Left colon (tissue), 2 donors: ENCODE data around the gene ATF1. TPM values are rescaled to one million over a fixed set of nuclear protein-coding genes. Genes with fewer than 3 reads are reported as not detected.
A peak's percentile ranks its signal among the peaks of the same experiment; 100 is the strongest.

Experiments used
- ATAC-seq: fragments of 200-7000 bp; cut with Tn5 transposase; one replicate; pipeline ENCODE4 v1.9.1; 2020; ENCODE audit warnings: mild to moderate bottlenecking, moderate library complexity
- DNase-seq, 2 donors: peaks; one replicate each; pipeline ENCODE4 v3.0.0-alpha.2; 2020
- intact Hi-C, 2 donors: fragments of 100-400 bp; cut with DNase I in 1 of 2; cut with micrococcal nuclease in 1 of 2; formaldehyde crosslinking; loops; one replicate each; pipeline versions ENCODE4 v1.11.2 to v1.14.0; 2022; cut with DNase I, micrococcal nuclease
- total RNA-seq, 2 donors: library from RNA; stranded (reverse); fragmentation: NEBNext Ultra II Directional; extraction: Animal tissue kit (Norgen Biotek cat#: 25700); gene quantifications; one replicate each; pipeline ENCODE4 v1.2.1, GENCODE V29; 2021
- donor health status: DM: no; HTN: no; CAD: no.
- donor health status: DM: yes; HTN: yes; CAD: no.

The ATF1 gene
- total RNA-seq, 2 donors from 2014 or later = 35.8 to 36.4 TPM

DNA sequence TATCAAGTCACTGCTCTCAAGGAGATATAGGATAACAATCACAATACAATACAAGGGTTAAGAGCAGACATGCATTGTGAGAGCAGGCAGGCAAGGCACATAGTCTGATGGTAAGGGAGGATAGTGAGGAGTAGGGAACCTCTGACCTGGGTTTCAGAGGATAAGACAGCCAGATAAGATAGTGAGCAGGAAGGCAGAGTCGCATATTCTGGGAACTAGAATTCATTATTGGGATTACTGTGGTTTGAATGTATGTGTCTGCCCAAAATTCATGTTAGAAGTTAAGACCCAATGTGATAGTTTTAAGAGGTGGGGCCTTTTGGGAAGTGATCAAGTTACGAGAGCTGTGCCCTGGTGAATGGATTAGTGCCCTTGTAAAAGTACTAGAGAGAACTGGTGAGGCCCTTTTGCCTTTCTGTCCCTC, 14.4 kb upstream of the ATF1 start:
- ATAC-seq = no peak
- intact Hi-C loops = no loop called here
- DNase-seq = no peak

DNA sequence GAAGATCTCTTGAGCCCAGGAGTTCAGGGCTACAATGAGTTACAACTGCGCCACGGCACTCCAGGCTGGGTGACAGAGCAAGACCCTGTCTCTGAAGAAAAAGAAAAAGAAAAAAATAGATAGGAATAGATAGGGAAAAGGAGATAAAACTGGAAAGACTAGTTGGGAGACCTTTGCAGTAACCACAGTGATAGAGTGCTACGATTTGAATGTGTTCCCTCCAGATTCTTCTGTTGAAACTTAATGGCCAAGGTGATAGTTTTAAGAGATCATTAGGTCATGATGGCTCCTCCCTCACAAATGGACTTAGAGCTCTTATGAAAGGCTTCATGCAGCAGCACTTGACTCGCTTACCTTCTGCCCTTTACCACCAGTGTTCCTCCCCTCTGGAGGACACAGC, 13.5 kb upstream of the ATF1 start:
- ATAC-seq (peak; percentile 38), DNase-seq (no peak)
- intact Hi-C loops = no loop called here

DNA sequence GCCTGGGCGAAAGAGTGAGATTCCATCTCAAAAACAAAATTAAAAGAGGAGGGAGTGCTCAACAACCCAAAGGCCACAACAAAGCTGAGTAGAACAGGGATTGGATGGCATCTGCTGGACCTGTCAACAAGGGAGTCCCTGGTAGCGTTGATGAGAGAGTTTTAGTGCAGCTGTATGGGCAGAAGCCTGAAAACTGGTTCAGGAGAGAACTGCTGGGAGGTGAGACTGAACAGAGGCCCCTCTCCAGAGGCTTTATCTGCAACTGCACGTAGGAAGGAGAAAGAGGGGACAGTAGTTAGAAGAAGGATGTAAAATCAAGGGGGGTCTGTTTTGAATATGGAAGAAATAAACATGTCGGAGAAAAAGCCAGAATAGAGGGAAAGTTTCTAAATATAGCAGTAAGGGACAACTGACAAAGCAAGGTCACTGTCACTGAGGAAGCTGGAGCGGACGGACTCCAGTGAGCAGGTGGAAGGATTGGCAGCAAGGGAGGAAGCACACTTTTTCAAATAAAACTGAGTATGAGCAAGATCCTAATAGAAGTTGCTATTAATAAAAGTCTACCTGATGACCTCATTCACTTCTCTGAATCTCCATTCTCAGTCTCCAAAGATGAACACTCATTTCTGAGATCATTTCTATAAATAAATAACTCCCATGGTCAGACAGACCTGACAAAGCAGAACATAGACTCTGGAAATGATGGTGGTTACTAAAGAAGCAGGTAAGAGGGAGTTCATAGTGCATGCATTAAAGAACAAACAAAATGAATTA, 11.8 kb upstream of the ATF1 start:
- intact Hi-C loops = no loop called here
- peak; percentile 10 for ATAC-seq
- no peak for DNase-seq

DNA sequence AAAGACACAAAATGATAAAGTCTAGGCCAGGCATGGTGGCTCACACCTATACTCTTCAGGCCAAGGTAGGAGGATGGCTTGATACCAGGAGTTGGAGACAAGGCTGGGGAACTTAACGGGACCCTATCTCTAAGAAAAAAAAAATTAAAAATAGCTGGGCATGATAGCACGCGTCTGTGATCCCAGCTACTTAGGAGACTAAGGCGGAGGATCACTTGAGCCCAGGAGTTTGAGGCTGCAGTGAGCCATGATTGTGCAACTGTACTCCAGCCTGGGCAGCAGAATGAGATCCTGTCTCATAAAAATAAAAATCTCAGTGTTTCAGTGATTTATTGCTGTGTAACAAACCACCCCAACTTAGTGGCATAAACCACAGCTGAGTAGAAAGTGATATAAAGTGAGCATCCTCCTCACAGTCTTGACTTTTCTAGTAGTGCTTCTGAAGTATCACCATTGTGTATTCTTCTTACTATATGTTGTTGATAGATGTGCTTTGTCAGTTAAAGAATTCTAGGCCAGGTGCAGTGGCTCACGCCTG, 10.6 kb upstream of the ATF1 start:
- no peak for DNase-seq
- intact Hi-C loops = no loop called here
- ATAC-seq = peak; percentile 13

DNA sequence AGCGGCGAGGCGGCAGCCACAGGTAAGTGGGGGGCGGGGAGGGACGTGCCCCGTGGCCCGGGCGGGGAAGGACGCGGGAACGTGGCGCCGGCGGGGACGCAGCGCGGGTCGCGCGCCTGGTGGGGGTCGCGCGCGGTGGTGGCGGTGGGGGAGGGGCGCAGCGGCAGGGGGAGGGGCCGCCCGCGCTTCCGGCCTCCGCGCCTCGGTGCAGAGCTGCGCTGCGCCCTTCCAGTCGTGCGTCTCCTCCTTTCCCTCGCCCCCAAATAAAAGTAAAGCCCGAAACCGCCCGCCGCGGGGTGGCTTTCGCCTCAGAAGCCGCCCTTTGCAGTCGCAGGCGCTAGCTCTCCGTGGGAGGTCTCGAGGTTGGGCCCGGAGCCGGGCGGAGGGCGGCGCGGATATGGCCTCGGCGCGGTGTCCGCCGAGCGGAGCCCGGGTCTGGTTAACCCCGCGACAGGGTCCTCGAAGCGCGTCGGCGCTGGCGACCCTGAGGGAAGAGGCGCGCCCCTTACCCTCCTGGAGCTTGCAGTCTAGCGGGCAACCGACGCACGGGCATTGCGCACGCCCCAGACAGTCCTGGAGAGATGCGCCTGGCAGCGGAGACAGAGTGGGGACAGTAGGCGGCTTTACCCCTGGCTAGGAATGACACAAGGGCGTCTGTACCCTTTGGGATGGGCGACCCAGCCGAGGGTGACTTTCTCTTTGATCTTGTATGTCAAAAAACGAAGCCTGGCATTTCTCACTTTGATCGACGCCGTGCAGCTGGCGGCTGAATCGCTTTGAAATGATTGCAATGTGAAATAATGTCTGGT, 589 bp downstream of the ATF1 start:
- peak; percentile 61 for ATAC-seq
- intact Hi-C loops = loop anchor here in 1 of 2 donors (5.0 to 10.0 kb wide), 2 partner anchors 160 to 223 kb away; a partner anchor contains a TSS
- peak; percentile 49 to 62 for DNase-seq

DNA sequence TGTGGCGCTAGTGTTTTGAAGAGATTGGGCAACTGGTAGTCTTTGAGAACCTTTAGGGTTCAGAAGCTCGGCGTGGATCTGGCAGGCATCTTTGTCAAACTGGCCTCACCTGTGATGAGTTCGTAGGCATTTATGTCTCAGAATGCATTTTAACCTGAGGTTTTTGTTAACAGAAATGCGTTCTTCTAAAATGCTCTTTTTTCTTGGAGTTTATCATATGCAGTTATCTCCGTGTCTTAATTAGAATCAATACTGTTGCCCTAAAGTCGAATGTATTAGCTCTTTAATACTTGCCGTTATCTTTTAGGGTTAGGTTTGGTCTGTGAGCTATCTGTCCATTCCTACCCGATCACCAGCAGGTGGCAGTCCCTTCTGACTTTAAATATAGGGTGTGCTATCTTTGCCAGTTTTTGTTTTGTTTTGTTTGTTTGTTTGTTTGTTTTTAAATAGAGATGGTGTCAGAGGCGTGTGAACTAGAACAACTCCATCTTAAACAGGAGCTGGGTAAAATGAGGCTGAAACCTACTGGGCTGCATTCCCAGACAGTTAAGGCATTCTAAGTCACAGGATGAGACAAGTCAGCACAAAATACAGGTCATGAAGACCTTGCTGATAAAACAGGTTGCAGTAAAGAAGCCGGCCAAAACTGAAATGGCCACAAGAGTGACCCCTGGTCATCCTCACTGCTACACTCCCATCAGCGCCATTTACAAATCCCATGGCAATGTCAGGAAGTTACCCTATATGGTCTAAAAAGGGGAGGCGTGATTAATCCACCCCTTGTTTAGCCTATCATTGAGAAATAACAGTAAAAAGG, 1.4 kb downstream of the ATF1 start:
- peak; percentile 33 for ATAC-seq
- peak; percentile 49 to 63 for DNase-seq
- intact Hi-C loops = loop anchor here in 1 of 2 donors (5.0 to 10.0 kb wide), 2 partner anchors 159 to 222 kb away; a partner anchor contains a TSS

DNA sequence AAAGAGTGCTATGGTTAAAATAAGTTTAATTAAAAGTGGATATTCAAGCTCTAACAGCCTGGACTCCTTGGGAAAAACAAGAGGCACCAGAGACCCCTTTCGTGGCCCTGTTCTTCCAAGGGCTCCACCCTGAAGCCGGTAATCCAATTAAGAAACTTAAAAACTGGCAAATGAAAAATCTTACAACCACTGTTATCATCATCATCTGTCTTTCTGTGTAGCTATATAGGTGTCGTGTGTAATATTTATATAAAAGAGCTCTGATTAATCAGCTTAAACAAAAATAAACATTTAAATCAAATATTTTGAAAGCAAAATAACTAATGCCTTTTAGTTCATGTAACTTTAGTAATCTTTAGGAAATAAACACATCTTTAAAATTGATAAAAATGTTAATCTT, 4.5 kb downstream of the ATF1 start:
- no peak for ATAC-seq
- no peak for DNase-seq
- intact Hi-C loops = loop anchor here in 1 of 2 donors (5.0 to 10.0 kb wide), 2 partner anchors 156 to 219 kb away; a partner anchor contains a TSS

DNA sequence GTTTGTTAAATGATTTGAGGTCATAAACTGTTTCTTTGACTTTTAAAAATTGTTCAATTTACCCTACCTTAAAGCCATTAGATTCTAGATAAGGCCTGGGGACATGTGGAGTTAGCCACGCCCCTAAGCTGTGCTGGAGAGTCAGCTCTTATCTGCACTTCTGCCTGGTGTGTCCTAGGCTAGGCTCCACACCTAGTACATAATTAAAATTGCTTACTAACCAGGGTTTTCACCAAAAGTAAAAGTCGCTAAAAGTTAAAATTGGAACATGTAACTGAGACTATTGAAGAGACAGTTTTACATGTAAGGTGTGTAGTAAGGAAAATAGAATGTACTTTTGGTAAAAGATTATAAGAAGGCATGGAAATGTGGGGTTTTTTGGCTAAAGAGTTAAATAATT, 4.9 kb downstream of the ATF1 start:
- ATAC-seq (peak; percentile 35), DNase-seq (peak; percentile 73 to 80)
- intact Hi-C loops = loop anchor here in 1 of 2 donors (5.0 to 10.0 kb wide), 2 partner anchors 156 to 218 kb away; a partner anchor contains a TSS

DNA sequence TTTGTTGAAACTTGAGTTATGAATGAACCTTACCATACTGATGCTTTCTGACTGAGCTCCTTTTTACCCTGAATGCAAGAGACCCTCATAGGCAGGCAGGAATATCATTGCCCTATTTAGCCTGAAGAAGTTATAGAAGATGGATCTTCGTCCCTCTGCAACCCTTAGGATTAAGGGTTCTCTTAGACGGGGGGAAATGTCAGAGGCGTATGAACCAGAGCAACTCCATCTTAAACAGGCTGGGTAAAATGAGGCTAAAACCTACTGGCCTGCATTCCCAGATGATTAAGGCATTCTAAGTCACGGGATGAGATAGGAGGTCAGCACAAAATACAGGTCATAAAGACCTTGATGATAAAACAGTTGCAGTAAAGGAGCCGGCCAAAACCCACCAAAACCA, 7.5 kb downstream of the ATF1 start:
- no peak for ATAC-seq
- no peak for DNase-seq
- intact Hi-C loops = no loop called here

DNA sequence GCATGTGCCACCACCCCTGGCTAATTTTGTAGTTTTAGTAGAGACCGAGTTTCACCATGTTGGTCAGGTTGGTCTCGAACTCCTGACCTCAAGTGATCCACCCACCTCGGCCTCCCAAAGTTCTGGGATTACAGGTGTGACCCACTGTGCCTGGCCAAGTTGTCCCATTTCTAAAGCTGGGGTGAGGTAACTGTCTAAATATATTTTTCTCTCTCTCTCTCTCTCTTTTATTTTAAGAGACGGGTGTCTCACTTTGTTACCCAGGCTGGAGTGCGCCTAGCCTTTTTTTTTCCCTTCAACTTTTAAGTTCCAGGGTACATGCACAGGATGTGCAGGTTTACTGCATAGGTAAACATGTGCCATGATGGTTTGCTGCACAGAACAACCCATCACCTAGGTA, 8.6 kb downstream of the ATF1 start:
- no peak for ATAC-seq
- no peak for DNase-seq
- intact Hi-C loops = no loop called here

DNA sequence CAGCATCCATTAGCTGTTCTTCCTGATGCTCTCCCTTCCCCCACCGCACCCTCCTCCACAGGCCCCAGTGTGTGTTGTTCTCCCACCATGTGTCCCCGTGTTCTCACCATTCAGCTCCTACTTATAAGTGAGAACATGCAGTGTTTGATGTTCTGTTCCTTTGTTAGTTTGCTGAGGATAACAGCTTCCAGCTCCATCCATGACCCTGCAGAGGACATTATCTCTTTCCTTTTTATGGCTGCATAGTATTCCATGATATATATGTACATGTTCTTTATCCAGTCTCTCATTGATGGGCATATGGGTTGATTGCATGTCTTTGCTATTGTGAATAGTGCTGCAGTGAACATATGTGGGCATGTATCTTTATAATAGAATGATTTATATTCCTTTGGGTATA, 9.0 kb downstream of the ATF1 start:
- no peak for ATAC-seq
- DNase-seq = no peak
- intact Hi-C loops = no loop called here

DNA sequence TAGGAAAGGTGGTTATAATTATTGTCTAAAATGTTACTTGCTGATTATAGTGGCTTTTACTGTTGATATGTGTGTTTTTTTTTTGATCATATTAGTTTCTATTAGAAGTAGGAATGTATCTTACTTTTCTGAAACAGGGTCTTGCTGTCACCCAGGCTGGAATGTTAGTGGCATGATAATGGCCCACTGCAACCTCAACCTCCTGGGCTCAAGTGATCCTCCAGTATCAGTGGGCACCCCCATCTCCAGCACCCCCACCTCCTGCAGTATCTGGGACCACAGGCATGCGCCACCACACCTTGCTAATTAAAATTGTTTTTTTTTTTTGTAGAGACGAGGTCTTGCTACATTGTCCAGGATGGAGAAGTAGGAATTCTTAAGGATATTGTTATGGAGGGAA, 11.3 kb downstream of the ATF1 start:
- intact Hi-C loops = no loop called here
- ATAC-seq = no peak
- no peak for DNase-seq

DNA sequence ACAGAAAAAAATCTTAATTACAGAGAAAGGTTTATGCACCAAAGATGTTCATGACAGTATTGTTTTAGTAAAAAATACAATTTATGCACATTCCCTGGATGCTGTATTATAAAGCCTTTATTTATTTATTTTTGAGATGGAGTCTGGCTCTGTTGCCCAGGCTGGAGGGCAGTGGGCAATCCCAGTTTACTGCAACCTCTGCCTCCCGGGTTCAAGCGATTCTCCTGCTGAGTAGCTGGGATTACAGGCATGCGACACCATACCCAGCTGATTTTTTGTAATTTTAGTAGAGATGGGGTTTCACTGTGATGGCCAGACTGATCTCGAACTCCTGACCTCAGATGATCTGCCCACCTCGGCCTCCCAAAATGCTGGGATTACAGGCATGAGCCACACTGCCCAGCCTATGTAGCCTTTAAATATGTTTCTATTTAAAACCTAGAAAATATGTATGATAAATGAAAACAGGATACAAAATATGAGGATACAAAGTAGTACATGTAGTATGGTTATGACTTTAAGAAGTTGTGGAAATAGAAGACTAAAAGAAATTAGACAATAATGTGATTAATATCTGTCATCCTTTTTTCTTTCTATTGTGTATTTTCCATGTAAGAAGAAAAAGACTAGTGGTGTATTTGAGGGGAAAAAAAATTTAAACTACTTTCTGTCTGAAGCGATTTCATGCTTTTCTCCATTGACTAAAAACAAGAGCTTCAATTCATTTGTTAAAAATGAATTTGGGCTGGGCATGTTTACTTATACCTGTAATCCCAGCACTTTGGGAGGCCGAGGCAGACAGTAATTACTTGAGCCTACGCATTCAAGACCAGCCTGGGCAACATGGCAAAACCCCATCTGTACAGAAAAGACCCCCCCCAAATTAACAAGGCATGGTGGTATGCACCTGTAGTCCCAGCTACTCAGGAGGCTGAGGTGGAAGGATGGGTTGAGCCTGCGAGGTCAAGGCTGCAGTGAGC, 13.1 kb downstream of the ATF1 start:
- ATAC-seq = no peak
- no peak for DNase-seq
- intact Hi-C loops = no loop called here

DNA sequence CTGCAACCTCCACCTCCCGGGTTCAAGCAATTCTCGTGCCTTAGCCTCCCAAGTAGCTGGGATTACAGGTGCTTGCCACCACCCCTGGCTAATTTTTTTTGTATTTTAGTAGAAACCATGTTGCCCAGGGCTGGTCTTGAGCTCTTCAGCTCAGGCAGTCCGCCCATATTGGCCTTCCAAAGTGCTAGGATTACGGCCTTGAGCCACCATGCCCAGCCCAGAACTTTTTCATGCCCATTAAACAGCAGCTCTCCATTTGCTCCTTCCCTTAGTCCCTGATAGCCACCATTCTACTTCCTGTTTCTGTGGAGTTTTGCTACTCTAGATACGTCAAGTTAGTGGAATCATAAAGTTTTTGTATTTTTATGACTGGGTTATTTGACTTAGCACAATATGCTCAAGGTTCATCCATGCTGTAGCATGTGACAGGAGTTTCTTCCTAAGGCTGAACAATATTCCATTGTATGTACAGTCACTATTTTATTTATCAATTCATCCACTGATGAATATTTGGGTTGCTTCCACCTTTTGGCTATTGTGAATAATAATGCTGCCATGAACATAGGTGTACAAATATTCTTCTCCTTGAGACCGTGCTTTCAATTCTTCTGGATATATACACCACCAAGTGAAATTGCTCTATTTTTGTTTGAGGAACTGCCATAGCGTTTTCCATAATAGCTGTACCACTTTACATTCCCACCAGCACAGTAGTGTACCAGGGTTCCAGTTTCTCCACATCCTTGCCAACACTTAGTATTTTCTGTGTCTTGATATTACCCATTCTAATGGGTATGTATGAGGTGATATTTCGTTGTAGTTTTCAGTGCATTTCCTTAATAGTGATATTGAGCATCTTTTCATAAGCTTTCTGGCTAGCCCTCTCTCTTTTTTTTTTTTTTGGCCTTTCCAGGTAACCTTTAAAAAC, 15.0 kb downstream of the ATF1 start:
- ATAC-seq (peak; percentile 92), DNase-seq (peak in 1 of 2 donors; percentile 20)
- intact Hi-C loops = no loop called here

DNA sequence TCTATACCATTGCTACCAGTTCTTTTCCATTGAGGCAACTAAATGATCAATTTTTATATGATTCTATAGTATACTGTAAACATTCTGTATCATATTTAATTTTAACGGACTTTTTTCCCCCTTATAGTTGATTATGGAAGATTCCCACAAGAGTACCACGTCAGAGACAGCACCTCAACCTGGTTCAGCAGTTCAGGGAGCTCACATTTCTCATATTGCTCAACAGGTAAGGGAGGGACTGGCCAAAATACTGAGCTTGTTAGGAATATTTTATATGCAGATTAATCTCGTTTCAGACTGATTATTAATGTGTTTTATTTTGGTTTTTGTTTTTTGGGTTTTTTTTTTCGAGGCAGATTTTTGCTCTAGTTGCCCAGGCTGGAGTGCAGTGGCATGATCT, 16.1 kb downstream of the ATF1 start:
- ATAC-seq = no peak
- intact Hi-C loops = no loop called here

DNA sequence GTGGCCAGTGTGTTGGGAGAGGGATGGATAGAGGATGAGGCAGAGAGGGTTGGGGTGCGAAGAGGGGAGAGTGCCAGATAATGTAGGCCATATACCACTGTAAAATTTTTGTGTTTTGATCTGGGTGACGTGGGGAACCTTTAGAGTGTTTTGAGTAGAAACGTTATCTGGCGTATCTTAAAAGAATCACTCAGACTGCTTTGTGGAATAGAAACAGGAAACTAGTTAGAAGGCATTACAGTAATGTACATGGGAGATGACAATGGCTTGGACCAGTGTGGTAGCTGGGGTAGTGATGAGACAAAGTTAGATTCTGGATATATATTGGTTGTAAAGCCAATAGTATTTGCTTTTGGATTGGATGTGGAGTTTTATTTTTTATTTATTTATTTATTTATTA, 20.6 kb downstream of the ATF1 start:
- DNase-seq = no peak
- ATAC-seq = no peak
- intact Hi-C loops = no loop called here

More for the DNA sequence above, 16.1 kb downstream of the ATF1 start:
- DNase-seq = no peak
